Measurements from ENCODE around the gene RIOK2. TPM values are rescaled to one million over a fixed set of nuclear protein-coding genes. Genes with fewer than 3 reads are reported as not detected.

The RIOK2 gene
- total RNA-seq, 2 experiments from 2014 or later: 40.0 to 44.4 TPM

- ChIA-PET POLR2A (no interaction called here), CTCF (no interaction called here)
These were observed 49.9 kb downstream of the RIOK2 start for GRCh38 chr5:97133101-97133500.

GRCh38 chr5:97131921-97132320, 51.1 kb downstream of the RIOK2 start:
- CTCF ChIA-PET: no interaction called here
- POLR2A ChIA-PET: no interaction called here

DNA sequence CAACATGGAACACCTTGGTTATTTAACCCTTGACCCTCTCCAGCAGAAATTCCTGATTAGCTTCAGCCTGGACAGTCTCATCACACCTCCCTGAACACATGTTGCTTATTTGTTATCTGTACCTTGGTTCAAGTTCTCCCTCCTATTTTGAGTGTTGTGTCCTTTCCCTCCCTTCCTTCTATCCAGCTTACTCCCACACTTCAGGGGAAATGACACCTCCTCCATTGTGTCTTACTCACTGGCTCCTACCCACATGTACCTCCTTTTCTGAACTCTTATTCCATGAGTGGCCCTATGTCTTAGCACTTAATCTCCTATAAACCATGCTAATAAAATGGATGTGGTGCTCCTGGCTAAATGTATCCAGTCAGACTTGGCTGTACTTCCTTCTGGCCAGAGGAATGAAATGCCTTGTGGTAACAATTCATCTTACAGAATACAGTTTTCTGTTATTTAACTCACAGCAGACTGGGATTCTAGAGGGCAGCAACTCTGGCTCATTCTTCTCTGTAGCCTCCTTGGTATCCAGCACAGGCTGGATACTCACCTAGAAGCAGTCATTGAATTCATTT, 51.8 kb downstream of the RIOK2 start:
- ChIA-PET POLR2A (no interaction called here), CTCF (no interaction called here)

DNA sequence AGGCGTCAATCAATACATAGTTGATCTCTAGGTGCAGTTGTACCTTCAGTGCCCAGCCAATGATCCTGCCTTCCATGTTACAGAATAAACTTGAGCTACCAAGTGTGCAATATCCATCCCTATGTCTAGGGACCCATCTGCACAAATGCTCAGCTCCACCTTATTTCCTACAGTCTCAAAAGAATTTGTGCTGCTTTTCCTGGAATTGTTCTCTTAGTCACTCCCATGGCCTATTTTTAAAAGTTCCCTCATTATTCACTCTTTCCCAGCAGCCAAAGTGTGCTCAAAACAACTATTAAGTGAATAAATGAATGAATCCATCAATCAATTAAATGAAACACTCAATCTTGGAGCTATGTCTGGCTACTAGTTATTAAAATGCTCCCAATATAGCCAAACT, 55.3 kb downstream of the RIOK2 start:
- POLR2A ChIA-PET: no interaction called here
- CTCF ChIA-PET: no interaction called here

- POLR2A ChIA-PET: no interaction called here
These were observed 57.8 kb downstream of the RIOK2 start for GRCh38 chr5:97125125-97125683.

DNA sequence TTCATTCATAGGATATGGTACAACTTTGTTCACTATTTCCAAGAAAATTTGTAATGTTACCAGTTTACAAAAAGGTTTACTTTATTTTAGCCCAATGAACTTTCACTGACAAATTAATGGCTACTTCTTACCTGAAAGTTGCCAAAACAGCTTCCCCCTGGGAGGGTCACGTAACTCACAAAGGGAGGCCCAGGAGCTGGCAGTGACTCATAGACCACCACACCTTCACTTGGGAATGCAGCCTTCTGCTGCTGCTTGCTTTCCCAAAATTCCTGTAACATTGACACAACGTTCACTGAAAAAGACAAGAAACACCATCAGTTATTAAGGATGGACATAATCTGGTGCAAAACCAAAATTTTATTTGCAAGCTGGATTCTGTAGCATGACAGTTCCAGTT, 58.7 kb downstream of the RIOK2 start:
- POLR2A ChIA-PET: no interaction called here
- CTCF ChIA-PET: no interaction called here

More at GRCh38 chr5:97125125-97125683, 57.8 kb downstream of the RIOK2 start:
- CTCF ChIA-PET: no interaction called here

DNA sequence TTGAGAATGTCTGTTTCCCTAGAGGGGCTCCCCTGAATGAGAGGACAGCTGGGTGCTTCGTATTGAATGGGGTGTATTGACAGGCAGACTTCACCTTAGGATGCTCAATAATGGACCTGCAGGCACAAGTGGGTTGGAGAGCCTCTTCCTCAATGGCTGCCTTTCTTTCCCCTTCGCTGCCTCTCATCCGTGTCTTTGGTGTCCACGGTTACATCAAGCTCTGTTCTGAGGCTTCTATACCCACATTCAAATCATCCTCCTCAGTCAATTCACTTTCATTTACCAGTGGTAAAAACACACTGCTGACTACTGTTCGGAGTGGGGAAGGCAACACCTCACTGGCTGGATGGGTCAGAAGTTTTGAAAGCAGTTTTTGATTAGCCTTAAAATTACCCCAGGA, 61.2 kb downstream of the RIOK2 start:
- ChIA-PET POLR2A (no interaction called here), CTCF (no interaction called here)

DNA sequence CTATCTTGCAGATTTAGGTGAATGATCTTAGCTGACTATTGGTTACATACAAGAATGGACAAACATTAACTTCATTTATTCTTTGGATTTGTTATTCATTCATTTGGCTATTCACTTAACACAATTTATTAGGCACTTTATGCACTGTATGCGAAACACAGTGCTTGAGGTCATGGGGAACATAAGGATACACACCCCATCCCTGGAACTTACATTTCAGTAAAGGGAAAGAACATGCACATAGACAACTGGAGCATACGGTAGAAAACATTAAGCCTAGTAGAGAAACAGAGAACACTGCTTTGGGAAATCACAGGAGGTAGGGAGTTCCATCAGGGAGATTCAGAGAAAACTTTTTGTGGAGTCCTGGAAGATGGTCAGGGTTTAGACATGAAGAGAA, 62.9 kb downstream of the RIOK2 start:
- POLR2A ChIA-PET: no interaction called here
- CTCF ChIA-PET: no interaction called here

DNA sequence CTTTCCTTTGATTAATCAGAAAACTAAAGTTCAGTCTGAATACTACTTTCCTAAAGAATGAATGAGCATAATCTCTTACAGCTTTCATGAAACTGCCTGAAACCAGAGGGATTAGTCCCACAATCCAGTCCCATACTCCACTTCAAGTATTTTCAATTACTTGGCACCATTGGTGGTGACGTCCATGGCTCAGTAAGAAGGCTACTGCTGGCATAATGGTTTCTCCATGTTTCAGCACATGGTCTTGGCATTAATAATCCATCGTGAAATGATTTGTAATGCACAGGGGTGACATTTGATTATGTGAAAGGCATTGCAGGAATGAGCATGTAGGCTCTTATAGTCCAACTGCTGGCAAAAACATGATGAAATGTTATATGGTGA, 64.0 kb downstream of the RIOK2 start:
- ChIA-PET POLR2A (no interaction called here), CTCF (no interaction called here)

- ChIA-PET CTCF (no interaction called here), POLR2A (no interaction called here)
These were observed 64.6 kb downstream of the RIOK2 start for GRCh38 chr5:97118261-97119006.

- POLR2A ChIA-PET: no interaction called here
These were observed 67.1 kb downstream of the RIOK2 start for GRCh38 chr5:97115932-97116331.

DNA sequence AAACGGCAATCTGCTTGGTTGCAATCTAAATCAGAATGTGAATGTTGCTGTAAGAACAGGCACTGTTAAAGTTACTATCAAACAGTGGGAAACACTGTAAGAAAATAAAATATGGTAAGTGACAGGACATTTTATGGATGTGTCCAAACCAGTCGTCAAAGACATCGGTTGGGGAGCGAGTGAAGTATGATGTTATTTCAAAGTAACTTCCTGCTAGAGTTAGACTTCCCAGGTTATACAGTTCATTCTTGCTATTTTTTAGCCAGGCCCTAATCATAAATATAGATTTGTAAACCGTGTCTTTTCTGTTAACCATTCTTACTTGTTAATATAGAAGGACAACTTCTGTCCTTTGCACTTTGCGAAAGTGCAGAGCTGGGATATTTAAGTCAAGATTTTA, 70.8 kb downstream of the RIOK2 start:
- ChIA-PET POLR2A (no interaction called here), CTCF (no interaction called here)

More at GRCh38 chr5:97115932-97116331, 67.1 kb downstream of the RIOK2 start:
- CTCF ChIA-PET: no interaction called here

DNA sequence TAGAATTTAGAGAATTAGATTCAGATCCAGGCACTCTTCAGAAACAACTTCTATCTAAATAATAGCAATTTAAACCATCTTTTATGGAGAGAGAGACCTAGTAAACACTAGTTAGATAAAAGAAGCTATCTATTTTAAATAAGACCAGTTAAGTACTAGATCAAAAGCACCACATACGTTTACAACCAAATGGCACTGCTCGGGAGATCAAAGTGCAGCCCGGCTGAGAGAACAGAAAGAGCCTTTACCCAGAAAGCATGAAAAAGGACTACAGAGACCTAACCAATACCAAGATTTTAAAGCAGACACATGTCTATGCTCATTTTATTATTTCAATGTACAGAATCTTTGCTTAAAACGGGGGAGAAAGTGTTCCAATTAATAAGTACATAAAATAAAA, 71.4 kb downstream of the RIOK2 start:
- ChIA-PET POLR2A (no interaction called here), CTCF (no interaction called here)

GRCh38 chr5:97111004-97111403, 72.0 kb downstream of the RIOK2 start:
- CTCF ChIA-PET: no interaction called here
- POLR2A ChIA-PET: no interaction called here

Other genes with a start within 250 kb of the RIOK2 start
- gene LNPEP, start 247.2 kb downstream of the RIOK2 start, total RNA-seq: 10 to 100 TPM; 37.6 to 38.6 TPM
- gene LIX1, start 40.6 kb downstream of the RIOK2 start, total RNA-seq: not detected